Measurements from ENCODE around the gene IQSEC3. TPM values are rescaled to one million over a fixed set of nuclear protein-coding genes. Genes with fewer than 3 reads are reported as not detected.

IQSEC3 gene
- total and polyA plus RNA-seq, 8 donors, result 0.64 to 8.4 (median 6.0) TPM

DNA sequence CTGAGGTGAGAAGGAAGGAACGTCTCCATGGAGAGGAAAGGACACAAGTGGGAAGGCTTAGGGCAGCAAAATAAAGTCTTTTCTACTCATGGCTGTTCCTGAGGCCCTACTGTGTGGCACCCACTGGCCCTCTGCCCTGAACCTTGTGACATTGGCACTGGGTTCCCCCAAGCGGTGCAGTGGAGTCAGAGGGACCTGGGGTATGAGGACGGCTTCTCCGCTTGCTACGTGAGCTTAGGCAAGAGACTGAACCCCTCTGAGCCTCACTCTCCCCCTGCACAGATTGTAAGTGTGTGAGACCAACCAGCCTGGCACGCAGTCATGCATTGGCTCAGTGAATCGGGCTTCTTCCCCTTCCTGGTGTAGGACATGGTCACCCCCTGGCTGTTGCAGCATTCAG, 127.7 kb downstream of the IQSEC3 start:
- TF ChIP-seq, protein P1, sequence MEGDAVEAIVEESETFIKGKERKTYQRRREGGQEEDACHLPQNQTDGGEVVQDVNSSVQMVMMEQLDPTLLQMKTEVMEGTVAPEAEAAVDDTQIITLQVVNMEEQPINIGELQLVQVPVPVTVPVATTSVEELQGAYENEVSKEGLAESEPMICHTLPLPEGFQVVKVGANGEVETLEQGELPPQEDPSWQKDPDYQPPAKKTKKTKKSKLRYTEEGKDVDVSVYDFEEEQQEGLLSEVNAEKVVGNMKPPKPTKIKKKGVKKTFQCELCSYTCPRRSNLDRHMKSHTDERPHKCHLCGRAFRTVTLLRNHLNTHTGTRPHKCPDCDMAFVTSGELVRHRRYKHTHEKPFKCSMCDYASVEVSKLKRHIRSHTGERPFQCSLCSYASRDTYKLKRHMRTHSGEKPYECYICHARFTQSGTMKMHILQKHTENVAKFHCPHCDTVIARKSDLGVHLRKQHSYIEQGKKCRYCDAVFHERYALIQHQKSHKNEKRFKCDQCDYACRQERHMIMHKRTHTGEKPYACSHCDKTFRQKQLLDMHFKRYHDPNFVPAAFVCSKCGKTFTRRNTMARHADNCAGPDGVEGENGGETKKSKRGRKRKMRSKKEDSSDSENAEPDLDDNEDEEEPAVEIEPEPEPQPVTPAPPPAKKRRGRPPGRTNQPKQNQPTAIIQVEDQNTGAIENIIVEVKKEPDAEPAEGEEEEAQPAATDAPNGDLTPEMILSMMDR (IDR thresholded peaks at IDR 0.05), result no peak
- Histone ChIP-seq H3K27ac (no peak overlapping the region), H3K27me3 (peaks cover 0 to 57% of the 10 kb centered on the region in 2 donors)

DNA sequence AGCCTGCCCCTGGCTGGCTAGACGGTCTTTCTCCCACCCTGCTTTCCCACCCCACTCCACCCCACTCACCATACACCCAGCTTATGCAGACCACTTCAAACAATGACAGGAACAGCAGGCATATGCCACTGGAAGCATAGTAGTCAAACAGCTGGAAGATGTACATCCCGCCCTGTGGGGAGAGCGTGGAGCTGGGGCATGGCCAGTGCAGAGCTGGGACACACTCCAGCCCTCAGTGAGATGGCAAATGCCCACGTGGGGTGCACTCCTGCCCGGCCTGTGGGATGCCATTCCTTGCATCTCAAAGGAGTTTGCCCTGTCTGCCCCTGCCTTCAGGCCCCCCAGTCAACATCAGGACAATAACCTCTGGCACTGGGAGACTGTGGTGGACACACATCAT, 128.6 kb downstream of the IQSEC3 start:
- intact Hi-C loops (cut with DNase I), result no loop called here
- Histone ChIP-seq H3K27ac (no peak overlapping the region), H3K4me1 (no peaks in the 10 kb centered on the region), H3K36me3 (no peaks in the 10 kb centered on the region), H3K4me3 (no peak overlapping the region), H3K9me3 (no peaks in the 10 kb centered on the region), H3K27me3 (peaks cover 0 to 48% of the 10 kb centered on the region in 2 donors)
- DNase-seq, result peak in 1 of 4 donors; percentile 38
- no peak for ATAC-seq
- TF ChIP-seq, protein P1 (IDR thresholded peaks at IDR 0.05), result no peak

More for the DNA sequence above, 127.7 kb downstream of the IQSEC3 start:
- no peaks in the 10 kb centered on the region for H3K9me3 ChIP-seq
- DNase-seq (peak in 1 of 4 donors; percentile 31), ATAC-seq (no peak)
- intact Hi-C loops (cut with DNase I), result no loop called here
- no peak overlapping the region for H3K4me3 ChIP-seq
- H3K4me1 ChIP-seq, result peaks cover 0 to 5% of the 10 kb centered on the region in 2 donors
- no peaks in the 10 kb centered on the region for H3K36me3 ChIP-seq

DNA sequence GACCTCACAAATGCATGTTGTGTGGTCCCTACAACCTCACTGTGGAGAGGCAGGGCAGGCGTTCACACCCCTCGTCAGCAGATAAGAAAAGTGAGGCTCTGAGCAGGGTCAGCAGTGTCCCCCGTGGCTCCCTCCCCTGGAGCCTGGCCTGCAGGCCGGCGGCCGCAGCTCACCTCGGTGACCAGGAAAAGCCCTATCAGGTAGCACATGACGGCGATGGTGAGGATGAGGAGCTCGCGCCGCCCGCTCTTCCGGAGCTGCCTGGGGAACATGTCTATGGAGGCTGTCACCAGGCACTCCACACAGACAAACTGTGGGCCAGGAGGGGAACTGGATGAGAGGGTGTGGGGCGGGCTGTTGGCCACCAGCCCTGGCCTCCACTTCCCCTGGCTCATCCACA, 129.4 kb downstream of the IQSEC3 start:
- ATAC-seq (no peak), DNase-seq (peak in 1 of 4 donors; percentile 54)
- H3K4me1 ChIP-seq, result no peaks in the 10 kb centered on the region
- intact Hi-C loops (cut with DNase I), result no loop called here
- H3K27ac ChIP-seq, result no peak overlapping the region
- peaks cover 0 to 45% of the 10 kb centered on the region in 2 donors for H3K27me3 ChIP-seq
- no peak overlapping the region for H3K4me3 ChIP-seq
- H3K36me3 ChIP-seq, result no peaks in the 10 kb centered on the region
- TF ChIP-seq, protein P1 (IDR thresholded peaks at IDR 0.05), result no peak
- no peaks in the 10 kb centered on the region for H3K9me3 ChIP-seq

DNA sequence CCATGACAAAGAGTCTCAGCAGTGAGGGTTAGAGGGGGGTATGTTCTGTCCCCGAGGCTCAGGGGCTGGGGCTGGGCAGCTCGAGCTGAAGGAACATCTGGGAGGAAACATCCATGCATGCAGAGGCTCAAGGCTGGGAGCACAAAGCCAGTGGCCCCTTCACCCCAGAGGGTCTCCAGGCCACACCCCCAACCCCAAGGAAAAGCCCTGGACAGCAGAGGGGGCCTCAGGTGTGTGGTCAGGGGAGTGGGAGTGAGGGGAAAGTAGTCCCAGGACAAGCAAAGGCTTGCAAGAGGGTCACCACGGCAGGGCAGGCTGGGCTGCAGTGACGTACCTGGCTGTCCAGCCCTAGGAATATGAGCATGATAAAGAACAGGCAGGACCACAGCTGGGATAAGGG, 129.9 kb downstream of the IQSEC3 start:
- Histone ChIP-seq H3K4me3 (no peak overlapping the region), H3K27ac (no peak overlapping the region), H3K36me3 (no peaks in the 10 kb centered on the region), H3K9me3 (no peaks in the 10 kb centered on the region), H3K27me3 (peaks cover 0 to 47% of the 10 kb centered on the region in 2 donors), H3K4me1 (no peaks in the 10 kb centered on the region)
- DNase-seq, result peak in 1 of 4 donors; percentile 51
- no peak for ATAC-seq
- TF ChIP-seq, protein P1 (IDR thresholded peaks at IDR 0.05), result no peak
- intact Hi-C loops (cut with DNase I), result no loop called here

DNA sequence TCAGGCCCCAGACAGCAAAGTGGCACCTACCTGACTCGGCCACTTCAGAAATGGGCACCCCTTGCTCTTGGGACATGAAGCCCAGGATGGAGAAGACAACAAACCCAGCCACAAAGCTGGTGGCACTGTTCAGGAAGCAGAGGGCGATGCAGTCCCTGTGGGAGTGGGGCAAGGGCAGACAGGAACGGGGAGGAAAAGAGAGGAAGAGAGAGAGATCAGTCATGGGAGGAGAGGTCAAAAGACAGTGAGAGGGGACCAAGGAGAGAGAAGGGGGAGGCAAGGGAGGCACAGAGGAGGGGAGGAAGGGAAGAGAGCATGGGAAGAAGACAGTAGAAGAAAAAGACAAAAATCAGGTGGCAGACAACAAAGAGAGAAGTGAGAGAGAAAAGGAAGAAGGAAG, 130.8 kb downstream of the IQSEC3 start:
- DNase-seq (peak in 1 of 4 donors; percentile 8), ATAC-seq (no peak)
- intact Hi-C loops (cut with DNase I), result no loop called here
- H3K4me3 ChIP-seq, result no peak overlapping the region
- H3K9me3 ChIP-seq, result no peaks in the 10 kb centered on the region
- H3K36me3 ChIP-seq, result no peaks in the 10 kb centered on the region
- no peaks in the 10 kb centered on the region for H3K4me1 ChIP-seq
- TF ChIP-seq, protein P1 (IDR thresholded peaks at IDR 0.05), result no peak
- H3K27me3 ChIP-seq, result peaks cover 0 to 56% of the 10 kb centered on the region in 2 donors
- H3K27ac ChIP-seq, result no peak overlapping the region
